ENCODE measurements around the gene PRXL2C. TPM values are rescaled to one million over a fixed set of nuclear protein-coding genes. Genes with fewer than 3 reads are reported as not detected.

Gene PRXL2C
- total and polyA plus RNA-seq, 9 of the 15 experiments (the other 6 are each of a cell fraction or from before 2014, with no cell fraction given), result 3.6 to 15.3 (median 10.6) TPM

DNA sequence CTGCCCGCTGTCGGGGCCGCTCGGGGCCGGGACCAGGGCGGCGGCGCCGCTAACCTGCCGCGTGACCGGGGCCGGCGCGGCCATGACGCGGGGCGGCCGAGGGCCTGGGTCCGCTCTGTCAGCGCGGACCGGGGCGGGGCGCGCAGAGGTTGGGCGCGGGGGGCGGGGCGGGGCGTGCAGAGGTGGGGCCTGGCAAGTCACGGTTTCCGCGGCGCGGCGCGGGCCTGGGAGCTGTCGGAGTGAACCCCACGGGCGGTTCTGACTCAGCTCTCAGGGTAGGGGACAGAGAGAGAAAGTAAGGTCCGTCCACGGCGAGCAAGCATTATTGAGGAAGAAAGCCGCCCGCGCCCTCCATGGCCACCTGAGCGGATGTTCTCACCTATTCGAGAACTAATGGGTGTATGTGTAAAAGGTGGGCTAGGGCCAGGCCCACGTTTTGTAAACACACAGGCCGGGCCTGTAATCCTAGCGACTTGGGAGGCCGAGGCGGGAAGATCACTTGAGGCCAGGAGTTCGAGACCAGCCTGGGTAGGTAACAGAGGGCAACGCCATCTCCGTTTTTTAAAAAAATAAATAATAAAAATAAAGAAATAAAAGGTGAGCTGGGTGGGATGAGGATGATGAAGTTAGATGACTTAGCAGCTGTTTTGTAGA is at the start of gene PRXL2C (continued):
- TF ChIP-seq POLR2G (IDR thresholded peaks at IDR 0.05; ENCODE audit: low read depth, low read length), result peak; percentile 5; the same call in 1 of the 2 replicates
- no peak for TF ChIP-seq HNRNPH1 (optimal IDR thresholded peaks at IDR 0.05; ENCODE audit: low read depth, low read length)
- no peak for TF ChIP-seq PCBP1 (IDR thresholded peaks at IDR 0.05; ENCODE audit: low read depth, low read length, poor library complexity, severe bottlenecking)
- TF ChIP-seq, protein P1, sequence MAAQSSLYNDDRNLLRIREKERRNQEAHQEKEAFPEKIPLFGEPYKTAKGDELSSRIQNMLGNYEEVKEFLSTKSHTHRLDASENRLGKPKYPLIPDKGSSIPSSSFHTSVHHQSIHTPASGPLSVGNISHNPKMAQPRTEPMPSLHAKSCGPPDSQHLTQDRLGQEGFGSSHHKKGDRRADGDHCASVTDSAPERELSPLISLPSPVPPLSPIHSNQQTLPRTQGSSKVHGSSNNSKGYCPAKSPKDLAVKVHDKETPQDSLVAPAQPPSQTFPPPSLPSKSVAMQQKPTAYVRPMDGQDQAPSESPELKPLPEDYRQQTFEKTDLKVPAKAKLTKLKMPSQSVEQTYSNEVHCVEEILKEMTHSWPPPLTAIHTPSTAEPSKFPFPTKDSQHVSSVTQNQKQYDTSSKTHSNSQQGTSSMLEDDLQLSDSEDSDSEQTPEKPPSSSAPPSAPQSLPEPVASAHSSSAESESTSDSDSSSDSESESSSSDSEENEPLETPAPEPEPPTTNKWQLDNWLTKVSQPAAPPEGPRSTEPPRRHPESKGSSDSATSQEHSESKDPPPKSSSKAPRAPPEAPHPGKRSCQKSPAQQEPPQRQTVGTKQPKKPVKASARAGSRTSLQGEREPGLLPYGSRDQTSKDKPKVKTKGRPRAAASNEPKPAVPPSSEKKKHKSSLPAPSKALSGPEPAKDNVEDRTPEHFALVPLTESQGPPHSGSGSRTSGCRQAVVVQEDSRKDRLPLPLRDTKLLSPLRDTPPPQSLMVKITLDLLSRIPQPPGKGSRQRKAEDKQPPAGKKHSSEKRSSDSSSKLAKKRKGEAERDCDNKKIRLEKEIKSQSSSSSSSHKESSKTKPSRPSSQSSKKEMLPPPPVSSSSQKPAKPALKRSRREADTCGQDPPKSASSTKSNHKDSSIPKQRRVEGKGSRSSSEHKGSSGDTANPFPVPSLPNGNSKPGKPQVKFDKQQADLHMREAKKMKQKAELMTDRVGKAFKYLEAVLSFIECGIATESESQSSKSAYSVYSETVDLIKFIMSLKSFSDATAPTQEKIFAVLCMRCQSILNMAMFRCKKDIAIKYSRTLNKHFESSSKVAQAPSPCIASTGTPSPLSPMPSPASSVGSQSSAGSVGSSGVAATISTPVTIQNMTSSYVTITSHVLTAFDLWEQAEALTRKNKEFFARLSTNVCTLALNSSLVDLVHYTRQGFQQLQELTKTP (IDR thresholded peaks at IDR 0.05; ENCODE audit: low read depth in 1 of 2, partially characterized antibody in 2 of 2), result no peak
- TF ChIP-seq, protein P2, sequence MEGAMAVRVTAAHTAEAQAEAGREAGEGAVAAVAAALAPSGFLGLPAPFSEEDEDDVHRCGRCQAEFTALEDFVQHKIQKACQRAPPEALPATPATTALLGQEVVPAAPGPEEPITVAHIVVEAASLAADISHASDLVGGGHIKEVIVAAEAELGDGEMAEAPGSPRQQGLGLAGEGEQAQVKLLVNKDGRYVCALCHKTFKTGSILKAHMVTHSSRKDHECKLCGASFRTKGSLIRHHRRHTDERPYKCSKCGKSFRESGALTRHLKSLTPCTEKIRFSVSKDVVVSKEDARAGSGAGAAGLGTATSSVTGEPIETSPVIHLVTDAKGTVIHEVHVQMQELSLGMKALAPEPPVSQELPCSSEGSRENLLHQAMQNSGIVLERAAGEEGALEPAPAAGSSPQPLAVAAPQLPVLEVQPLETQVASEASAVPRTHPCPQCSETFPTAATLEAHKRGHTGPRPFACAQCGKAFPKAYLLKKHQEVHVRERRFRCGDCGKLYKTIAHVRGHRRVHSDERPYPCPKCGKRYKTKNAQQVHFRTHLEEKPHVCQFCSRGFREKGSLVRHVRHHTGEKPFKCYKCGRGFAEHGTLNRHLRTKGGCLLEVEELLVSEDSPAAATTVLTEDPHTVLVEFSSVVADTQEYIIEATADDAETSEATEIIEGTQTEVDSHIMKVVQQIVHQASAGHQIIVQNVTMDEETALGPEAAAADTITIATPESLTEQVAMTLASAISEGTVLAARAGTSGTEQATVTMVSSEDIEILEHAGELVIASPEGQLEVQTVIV (CRISPR knock-in tag; IDR thresholded peaks at IDR 0.05; ENCODE audit: borderline replicate concordance), result no peak
- TF ChIP-seq NFRKB (IDR thresholded peaks at IDR 0.05; ENCODE audit: low read depth), result no peak
- no peak for TF ChIP-seq ZNF347 (CRISPR knock-in tag; IDR thresholded peaks at IDR 0.05; ENCODE audit: low read depth)
- TF ChIP-seq, protein P3, sequence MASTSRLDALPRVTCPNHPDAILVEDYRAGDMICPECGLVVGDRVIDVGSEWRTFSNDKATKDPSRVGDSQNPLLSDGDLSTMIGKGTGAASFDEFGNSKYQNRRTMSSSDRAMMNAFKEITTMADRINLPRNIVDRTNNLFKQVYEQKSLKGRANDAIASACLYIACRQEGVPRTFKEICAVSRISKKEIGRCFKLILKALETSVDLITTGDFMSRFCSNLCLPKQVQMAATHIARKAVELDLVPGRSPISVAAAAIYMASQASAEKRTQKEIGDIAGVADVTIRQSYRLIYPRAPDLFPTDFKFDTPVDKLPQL (IDR thresholded peaks at IDR 0.05; ENCODE audit: extremely low read depth, insufficient read length), result no peak
- TF ChIP-seq, protein P4, sequence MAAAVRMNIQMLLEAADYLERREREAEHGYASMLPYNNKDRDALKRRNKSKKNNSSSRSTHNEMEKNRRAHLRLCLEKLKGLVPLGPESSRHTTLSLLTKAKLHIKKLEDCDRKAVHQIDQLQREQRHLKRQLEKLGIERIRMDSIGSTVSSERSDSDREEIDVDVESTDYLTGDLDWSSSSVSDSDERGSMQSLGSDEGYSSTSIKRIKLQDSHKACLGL (CRISPR knock-in tag; IDR thresholded peaks at IDR 0.05; ENCODE audit: borderline replicate concordance, poor library complexity, severe bottlenecking), result no peak
- TF ChIP-seq BMI1 (IDR thresholded peaks at IDR 0.05; ENCODE audit: low read length), result no peak
- TF ChIP-seq ETV6 (IDR thresholded peaks at IDR 0.05; ENCODE audit: borderline replicate concordance in 1 of 2, low read depth in 2 of 2, low read length in 1 of 2), result no peak
- TF ChIP-seq ETV6 (CRISPR knock-in tag; IDR thresholded peaks at IDR 0.05; ENCODE audit: borderline replicate concordance), result no peak
- TF ChIP-seq, protein P5, sequence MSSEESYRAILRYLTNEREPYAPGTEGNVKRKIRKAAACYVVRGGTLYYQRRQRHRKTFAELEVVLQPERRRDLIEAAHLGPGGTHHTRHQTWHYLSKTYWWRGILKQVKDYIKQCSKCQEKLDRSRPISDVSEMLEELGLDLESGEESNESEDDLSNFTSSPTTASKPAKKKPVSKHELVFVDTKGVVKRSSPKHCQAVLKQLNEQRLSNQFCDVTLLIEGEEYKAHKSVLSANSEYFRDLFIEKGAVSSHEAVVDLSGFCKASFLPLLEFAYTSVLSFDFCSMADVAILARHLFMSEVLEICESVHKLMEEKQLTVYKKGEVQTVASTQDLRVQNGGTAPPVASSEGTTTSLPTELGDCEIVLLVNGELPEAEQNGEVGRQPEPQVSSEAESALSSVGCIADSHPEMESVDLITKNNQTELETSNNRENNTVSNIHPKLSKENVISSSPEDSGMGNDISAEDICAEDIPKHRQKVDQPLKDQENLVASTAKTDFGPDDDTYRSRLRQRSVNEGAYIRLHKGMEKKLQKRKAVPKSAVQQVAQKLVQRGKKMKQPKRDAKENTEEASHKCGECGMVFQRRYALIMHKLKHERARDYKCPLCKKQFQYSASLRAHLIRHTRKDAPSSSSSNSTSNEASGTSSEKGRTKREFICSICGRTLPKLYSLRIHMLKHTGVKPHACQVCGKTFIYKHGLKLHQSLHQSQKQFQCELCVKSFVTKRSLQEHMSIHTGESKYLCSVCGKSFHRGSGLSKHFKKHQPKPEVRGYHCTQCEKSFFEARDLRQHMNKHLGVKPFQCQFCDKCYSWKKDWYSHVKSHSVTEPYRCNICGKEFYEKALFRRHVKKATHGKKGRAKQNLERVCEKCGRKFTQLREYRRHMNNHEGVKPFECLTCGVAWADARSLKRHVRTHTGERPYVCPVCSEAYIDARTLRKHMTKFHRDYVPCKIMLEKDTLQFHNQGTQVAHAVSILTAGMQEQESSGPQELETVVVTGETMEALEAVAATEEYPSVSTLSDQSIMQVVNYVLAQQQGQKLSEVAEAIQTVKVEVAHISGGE (CRISPR knock-in tag; IDR thresholded peaks at IDR 0.05), result no peak
- TF ChIP-seq SRF (CRISPR knock-in tag; IDR thresholded peaks at IDR 0.05), result no peak
